NCI-H526 (cell line): ENCODE data around the gene PANK4.
"Not testable (repeated sequence)": the region's sequence is repeated elsewhere in the genome, so short reads cannot be mapped to it uniquely, and the experiment has no call there.

Experiments
- DNase-seq, 2 experiments: peaks; one replicate each; lab custom pipeline; 2025; lab: John Stamatoyannopoulos, UW

PANK4 gene

DNA sequence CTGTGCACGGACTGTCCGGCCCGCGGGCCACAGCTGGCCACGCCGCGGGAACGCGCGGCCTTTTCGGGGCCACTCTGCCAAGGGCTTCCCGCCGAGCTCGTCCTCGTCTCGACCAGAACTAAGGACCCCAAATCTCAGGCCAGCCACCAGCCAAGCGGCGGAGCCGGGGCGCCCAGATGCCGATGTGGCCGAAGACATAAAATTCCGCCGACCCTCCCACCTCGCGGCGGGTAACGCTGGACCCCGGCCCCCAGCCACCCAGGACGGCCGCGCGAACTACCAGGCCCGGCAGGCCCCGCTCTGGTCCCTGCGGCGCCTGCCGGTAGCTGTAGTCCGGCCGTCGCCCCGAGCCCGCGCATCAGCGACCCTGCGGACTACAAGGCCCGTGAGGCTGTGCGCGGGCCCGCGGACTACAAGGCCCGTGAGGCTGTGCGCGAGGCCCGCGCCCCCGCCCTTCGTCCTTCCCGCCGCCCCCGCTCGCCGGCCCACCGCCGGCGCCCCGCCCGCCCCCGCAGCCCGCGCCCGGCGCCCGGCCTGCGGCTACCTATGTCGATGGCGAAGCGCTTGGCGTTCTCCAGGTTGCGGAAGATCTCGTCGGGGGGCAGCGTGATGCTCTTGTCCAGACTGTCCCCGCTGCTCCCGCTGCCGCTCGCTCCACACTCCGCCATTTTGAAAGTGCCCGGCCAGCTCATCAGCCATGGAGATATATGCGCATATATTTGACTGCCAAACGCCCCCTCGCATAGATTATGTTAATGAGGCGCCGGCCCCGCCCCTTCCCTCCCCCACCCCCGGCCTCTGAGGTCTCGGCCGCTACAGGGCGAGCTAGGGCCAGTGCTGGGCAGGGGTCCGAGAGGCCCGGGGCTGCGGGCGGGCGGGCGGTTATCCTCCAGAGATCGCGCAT is at the start of gene PANK4:
TSS of gene PANK4 (minus strand) at position 677 of the 904 bp plus-strand sequence. CDS start at position 668, 9 bp downstream.
- peak; percentile 80 to 97 for DNase-seq

GRCh38 chr1:2574350-2574749 is 48.0 kb upstream of the PANK4 start:
- no peak for DNase-seq

DNA sequence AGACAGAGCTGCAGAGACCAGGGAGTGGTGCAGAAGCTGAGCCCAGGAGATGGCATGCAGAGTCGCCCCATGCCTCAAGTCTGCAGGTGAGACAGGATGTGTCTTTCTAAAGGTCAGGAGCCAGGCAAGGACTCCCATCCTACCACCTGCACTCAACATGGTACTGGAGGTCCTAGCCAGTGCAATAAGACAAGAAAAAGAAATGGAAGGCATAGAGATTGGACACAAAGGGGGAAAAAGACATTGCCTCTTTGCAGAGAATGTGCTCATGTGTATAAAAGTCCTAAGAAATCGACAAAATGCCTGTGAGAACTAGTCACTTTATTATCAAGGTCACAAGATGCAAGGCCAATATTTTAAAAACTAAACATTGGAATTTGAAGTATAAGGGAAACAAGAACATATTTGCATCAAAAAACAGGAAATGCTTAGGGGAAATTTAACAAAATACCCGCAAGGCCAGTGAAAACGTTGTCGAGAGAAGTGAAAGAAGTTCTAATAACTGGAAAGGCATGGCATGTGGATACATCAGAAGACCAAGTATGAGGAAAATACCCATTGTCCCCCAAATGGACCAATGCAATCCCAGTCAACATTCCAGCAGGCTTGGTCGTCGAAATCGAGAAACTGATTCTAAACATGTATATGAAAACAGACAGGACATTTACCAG is 47.0 kb upstream of the PANK4 start:
- no peak for DNase-seq

DNA sequence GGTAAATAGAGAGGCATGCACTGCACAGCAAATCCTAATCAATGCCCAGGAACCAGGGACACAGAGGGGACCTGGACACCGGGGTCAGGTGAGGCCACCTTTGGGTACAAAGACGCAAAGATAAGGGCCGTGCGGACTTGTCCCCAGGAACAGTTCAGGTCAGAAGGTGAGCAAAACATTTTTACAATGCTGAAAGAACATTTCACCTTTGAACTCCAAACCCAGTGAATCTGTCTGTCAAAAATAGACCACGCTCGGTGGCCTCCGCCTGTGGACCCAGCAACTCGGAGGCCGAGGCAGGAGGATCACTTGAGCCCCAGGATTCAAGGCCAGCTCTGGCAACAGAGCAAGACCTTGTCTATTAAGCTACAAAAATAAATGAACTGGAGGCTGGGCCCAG is 45.0 kb upstream of the PANK4 start:
- no peak for DNase-seq

DNA sequence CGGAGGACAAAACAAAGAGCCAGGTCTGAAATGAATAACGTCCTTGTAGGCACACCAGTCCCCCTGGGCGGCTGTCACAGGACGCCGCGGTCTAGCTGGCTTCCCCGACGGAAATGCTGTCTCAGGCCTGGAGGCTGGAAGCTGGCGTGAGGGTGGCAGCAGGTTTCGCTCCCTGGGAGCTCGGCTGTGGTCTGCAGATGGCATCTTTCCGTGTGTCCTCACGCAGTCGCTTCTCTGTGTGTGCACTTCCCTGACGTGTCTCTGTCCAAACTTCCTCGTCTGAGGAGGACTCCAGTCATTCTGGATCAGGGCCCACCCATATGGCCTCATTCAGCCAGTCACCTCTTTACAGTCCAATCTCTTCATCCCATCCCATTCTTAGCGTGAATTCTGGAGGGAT is 43.9 kb upstream of the PANK4 start:
- no peak for DNase-seq

GRCh38 chr1:2569703-2570102 is 43.3 kb upstream of the PANK4 start:
- not testable (repeated sequence) for DNase-seq

- DNase-seq: no peak
Measured at GRCh38 chr1:2569060-2569459, 42.7 kb upstream of the PANK4 start.

DNA sequence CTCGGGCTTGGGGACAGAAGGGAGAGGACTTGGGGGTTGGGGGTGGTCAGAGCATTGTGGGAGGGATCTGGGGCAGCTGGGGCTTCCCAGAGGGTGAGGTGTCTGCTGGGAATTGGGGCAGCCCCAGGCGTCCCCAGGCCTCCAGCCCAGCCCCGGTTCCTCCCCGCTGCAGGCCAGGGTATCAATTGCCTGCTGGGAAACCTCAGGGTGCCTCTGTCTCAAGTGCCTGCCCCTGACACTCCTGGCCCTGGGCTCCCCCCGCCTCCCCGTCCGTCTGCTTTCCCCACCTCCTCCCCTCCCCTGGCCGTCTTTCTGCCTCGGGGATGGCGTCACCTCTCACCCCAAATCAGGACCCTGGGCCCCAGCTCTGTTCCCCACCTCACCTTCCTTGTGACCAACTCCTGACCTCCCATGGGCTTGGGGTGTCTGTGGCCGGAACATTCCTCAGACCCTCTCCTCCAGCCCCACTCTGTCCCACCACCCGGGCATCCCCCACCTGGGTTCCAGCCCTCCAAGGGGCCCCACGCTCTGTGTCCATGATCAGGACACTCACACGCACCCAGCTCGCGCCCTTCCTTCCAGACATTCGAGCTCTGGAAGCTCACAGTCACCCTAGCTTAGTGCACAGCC is 41.9 kb upstream of the PANK4 start:
- DNase-seq: not testable (repeated sequence)

DNA sequence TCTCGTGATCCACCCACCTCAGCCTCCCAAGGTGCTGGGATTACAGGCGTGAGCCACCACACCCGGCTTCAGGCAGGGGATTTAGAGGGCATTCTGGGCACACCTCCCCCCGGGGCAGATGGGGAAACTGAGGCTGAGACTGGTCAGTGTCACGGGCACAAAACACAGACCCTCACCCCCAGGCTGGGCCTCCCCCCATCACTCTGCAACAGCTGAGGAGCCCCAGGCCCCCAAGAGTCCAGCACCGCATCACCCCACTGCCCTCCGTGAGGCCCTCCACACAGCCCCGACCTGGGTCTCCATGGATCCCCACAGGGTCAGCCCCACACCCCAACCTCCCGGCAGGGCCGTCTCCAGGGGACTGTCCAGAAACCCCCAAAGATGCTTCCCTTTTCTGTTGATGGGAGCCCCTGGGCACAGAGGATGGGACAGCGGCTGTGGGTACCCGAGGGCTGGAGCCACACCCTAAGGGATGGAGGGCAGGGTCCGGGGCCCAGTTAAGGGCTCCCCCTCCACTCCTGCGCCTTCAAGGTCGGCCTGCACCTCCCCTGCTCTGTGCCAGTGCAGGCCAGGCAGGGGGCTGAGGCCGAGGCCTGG is 40.8 kb upstream of the PANK4 start:
- no peak for DNase-seq

- DNase-seq: no peak
Measured at GRCh38 chr1:2566101-2567045, 40.0 kb upstream of the PANK4 start.

DNA sequence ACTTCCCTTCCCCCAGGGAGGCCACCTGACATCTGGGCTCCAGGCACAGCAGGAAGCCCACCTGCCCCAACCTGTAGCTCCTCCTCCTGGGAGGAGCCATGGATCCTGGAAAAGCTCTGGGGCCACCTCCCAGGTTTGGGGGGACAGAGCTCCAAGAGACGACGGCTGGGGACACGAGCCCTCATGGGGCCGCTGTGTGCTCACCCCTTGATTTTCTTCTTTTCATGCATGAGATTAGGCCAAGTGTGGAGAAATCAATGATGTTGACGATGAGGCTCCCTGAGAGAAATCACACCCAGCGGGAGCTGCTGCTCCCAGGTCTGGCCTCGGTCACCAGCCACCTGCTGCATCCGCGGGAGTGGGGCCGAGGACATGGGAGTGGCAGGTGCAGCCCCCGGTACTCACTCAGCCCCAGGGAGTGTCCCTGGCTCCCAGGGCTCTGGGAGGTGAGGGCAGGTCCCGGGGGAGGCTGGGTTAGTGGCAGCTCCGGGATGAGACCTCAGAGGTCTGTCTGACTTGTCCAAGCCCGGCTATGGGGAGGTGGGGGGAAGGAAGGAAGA is 38.5 kb upstream of the PANK4 start:
- peak in 1 of 2 experiments; percentile 32 for DNase-seq

- DNase-seq: no peak
Measured at GRCh38 chr1:2564006-2564814, 37.8 kb upstream of the PANK4 start.

GRCh38 chr1:2563205-2563604 is 36.8 kb upstream of the PANK4 start:
- no peak for DNase-seq

- no peak for DNase-seq
Measured at GRCh38 chr1:2561898-2562895, 35.8 kb upstream of the PANK4 start.

GRCh38 chr1:2561446-2561845 is 35.0 kb upstream of the PANK4 start:
- DNase-seq: no peak

- DNase-seq: no peak
Measured at GRCh38 chr1:2560299-2561073, 34.1 kb upstream of the PANK4 start.

DNA sequence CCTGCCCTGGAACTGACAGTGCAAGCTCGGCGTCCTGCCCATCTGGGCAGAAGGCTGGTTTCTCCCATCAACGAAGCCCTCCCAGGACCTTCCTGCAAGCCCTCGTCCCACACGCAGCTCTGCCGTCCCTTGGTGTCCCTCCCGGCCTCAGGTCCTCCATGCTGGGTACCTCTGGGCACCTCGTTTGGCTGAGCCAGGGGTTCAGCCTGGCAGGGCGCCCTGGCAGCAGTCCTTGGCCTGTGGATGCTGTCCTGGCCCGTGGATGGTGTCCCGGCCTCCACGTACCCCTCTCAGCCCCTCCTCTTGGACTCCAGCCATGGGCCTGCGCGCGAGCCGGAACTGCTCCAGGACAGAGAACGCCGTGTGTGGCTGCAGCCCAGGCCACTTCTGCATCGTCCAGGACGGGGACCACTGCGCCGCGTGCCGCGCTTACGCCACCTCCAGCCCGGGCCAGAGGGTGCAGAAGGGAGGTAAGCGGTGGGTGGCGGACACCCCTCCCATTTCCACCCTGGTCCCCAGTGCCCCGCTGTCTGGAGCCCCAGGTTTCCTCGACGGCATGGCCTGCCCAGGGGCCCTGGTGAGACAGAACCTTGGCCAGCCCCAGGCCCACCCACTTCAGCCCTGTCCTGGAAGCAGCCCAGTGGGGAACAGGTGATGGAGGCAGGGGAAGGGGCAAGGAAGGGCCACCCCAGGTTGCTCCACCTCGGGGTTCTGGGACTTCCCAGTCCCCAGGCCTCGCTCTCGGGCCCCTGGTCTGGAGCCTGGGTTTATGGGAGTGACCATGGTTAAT is 33.3 kb upstream of the PANK4 start:
- no peak for DNase-seq
